GM12875 (cell line): ENCODE measurements around the gene RBKS.
"Not testable (repeated sequence)": the region's sequence is repeated elsewhere in the genome, so short reads cannot be mapped to it uniquely, and the experiment has no call there.

Experiments used
- H3K4me3 ChIP-seq: one replicate; pipeline ENCODE4 v1.5.1; 2011; ENCODE audit warnings: low read depth, low read length, control low read depth
- TF ChIP-seq, protein P1 (sequence below): IDR thresholded peaks from 2 replicates; pipeline ENCODE4 v1.5.1; 2011; ENCODE audit warnings: low read depth, mild to moderate bottlenecking, control low read depth, inconsistent platforms, low read length, moderate library complexity, borderline replicate concordance; ENCODE audit not compliant: insufficient read depth

The RBKS gene

DNA sequence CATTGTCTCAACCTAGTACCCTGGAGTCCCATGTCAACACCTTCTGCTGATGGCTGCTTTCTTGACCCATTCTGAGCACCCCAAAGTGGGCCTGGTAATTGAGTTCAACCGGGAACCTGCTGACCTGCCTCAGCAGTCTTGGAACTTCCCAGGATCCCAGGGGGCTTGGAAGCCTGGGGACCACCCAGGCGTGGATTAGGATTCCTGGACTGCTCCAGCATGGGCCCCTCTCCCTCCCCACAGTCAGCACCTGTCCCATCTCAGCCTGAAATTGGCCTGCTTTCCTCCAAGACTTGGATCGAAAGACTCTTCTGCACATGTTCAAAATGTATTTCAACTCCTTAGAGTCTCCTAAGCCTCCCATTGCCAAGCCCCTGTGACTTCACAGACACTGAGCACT, 134.1 kb downstream of the RBKS start:
- TF ChIP-seq, protein P1, sequence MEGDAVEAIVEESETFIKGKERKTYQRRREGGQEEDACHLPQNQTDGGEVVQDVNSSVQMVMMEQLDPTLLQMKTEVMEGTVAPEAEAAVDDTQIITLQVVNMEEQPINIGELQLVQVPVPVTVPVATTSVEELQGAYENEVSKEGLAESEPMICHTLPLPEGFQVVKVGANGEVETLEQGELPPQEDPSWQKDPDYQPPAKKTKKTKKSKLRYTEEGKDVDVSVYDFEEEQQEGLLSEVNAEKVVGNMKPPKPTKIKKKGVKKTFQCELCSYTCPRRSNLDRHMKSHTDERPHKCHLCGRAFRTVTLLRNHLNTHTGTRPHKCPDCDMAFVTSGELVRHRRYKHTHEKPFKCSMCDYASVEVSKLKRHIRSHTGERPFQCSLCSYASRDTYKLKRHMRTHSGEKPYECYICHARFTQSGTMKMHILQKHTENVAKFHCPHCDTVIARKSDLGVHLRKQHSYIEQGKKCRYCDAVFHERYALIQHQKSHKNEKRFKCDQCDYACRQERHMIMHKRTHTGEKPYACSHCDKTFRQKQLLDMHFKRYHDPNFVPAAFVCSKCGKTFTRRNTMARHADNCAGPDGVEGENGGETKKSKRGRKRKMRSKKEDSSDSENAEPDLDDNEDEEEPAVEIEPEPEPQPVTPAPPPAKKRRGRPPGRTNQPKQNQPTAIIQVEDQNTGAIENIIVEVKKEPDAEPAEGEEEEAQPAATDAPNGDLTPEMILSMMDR: no peak

DNA sequence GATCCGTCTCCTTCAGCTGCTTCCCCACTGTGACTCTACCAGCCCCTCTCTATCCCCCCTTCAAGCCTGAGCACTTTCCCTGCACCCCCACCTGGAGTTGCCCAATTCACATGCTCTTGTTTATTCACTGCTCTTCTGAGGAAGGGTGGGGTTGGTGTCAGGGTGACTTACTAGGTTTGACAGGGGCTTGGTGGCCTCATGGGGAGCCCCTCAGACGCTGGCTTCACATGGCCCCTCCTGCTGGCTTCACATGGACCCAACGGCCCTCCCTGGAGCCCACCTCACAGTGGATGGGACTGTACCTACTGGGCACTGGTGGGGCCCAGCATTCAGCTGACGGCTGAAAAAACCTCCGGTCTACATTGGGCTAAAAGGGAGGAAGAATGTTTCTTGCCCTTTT, 135.4 kb downstream of the RBKS start:
- TF ChIP-seq, protein P1: no peak
- H3K4me3 ChIP-seq: no peak overlapping the region

More for the DNA sequence above, 134.1 kb downstream of the RBKS start:
- H3K4me3 ChIP-seq: no peak overlapping the region

DNA sequence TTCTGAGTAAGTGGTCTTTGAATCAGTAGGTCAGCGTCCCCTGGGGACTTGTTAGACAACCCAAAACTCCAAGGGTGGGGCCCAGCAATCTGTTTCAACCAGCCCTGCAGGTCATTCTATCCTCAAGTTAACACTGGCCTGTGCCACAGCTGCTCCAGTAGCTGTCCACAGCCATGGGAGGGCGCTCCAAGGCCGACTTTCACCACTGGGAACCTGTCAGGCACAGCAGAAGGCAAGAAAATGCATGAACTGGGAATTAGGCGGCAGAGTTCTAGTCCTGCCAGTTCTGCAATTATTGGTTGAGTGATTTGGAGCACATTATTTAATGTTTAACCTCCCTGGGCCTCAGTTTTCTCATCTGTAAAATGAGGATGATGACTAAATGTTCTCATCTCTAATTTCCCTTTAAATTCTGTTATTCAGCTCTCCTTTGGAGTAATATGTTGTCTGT, 136.0 kb downstream of the RBKS start:
- H3K4me3 ChIP-seq: no peak overlapping the region
- TF ChIP-seq, protein P1: peak; percentile 91

DNA sequence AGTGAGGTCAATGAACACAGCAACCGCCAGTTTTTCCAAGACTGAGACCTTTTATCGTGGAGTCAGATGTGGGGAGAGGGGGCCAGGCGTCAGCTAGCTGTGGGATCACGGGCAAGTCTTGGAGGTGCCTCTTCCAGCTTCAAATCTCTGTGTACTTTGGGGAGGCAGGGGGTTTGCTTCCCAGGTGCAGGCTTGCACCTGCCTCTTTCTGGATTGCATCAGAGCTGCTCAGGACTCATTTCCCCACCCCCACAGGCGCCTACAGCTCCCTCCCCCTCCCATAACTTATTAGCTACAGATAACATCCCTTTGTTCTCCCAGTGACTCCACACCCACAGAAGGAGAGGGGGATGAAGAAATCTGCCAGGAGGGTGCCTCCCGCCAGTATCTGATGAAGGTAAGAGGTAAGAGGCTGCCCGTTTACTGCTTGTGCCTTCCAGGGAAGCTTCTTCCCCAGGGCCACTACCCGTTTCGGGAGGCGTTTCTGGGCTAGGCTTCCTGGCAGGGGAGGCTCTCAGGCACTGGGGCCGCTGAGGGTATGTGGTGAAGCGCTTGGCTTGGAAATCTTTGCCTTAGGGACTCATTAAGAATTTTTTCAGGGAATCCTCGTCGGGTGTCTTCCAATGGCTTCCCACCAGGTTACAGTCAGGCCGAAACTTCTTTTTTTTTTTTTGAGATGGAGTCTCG, 137.5 kb downstream of the RBKS start:
- TF ChIP-seq, protein P1: no peak
- no peak overlapping the region for H3K4me3 ChIP-seq

DNA sequence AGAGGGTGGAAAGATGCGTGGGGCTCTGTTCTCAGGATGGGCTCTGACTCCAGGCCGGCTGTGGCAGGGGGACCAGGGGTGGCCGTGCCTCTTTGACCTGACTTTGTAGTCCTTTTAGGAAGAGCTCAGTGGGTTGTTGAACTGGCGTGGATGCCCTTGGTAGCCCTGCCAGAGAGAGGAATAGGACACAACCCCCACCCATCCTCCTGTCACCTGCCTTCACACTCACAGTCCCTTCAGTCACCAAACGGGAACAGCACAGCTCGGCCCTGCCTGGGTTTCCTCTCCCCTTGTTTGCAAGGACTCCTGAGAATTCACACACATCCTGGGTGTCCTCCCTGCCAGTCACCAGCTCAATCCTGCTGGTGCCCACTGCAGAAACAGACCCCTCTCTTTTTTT, 138.8 kb downstream of the RBKS start:
- H3K4me3 ChIP-seq: no peak overlapping the region
- TF ChIP-seq, protein P1: no peak

DNA sequence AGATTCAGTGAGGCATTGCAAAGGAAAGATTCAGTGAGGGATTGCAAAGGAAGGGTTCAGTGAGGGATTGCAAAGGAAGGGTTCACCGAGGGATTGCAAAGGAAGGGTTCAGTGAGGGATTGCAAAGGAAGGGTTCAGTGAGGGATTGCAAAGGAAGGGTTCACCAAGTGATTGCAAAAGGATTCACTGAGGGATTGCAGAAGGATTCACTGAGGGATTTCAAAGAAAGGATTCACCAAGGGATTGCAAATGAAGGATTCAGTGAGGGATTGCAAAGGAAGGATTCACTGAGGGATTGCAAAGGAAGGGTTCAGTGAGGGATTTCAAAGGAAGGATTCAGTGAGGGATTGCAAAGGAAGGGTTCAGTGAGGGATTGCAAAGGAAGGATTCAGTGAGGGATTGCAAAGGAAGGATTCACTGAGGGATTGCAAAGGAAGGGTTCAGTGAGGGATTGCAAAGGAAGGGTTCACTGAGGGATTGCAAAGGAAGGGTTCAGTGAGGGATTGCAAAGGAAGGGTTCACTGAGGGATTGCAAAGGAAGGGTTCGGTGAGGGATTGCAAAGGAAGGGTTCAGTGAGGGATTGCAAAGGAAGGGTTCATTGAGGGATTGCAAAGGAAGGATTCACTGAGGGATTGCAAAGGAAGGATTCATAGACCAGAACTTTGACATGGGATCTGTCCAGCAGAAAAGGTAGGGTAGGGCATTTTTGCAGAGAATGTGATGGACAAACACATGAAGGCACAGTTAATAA, 141.2 kb downstream of the RBKS start:
- H3K4me3 ChIP-seq: not testable (repeated sequence)

DNA sequence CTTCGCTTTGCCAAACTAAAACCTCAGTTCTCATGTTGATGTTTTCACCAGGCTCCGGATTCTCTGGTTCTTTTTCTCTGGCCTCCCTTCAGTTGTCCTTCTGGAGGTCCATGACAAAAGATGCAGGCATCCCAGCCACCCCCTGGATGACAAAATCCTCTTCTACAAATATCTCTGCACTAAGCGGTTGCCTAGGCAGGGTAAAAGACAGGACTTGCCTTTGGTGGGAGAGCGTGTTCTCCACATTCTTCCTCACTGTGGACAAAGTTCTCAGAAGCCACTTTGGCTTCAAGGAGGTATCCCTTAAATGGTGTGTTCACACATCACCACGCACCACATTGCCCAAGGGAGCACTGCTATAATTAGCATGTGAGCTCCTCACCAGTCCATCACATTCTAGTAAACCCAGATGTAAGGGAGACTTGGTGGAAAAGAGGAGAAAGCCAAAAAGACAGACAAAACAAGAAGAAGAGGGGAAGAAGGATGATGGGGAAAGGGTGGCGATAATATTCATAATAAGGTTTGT, 142.3 kb downstream of the RBKS start:
- TF ChIP-seq, protein P1: no peak
- H3K4me3 ChIP-seq: no peak overlapping the region
